ENCODE data around the gene LPCAT4. TPM values are rescaled to one million over a fixed set of nuclear protein-coding genes. Genes with fewer than 3 reads are reported as not detected.
"Not testable (repeated sequence)": the region's sequence is repeated elsewhere in the genome, so short reads cannot be mapped to it uniquely, and the experiment has no call there.

The LPCAT4 gene
- total and polyA plus RNA-seq, 5 donors from 2014 or later, result 13.2 to 83.2 (median 15.1) TPM

- H3K4me3 ChIP-seq (ENCODE audit: low read depth, low read length); DNase-seq; ATAC-seq (ENCODE audit: low read depth in 2 of 2); H3K4me1 Mint-ChIP-seq; H3K27me3 ChIP-seq (ENCODE audit: control insufficient read depth, insufficient read depth, low read length); H3K27me3 Mint-ChIP-seq; H3K4me1 ChIP-seq (ENCODE audit: control insufficient read depth, insufficient read depth, low read length, poor library complexity, severe bottlenecking); H3K9me3 ChIP-seq (ENCODE audit: control insufficient read depth in 2 of 2, low read length in 2 of 2); H3K9me3 Mint-ChIP-seq; H3K27ac ChIP-seq (ENCODE audit: insufficient read depth, low read length, poor library complexity, severe bottlenecking): not testable (repeated sequence)
- H3K4me3 Mint-ChIP-seq, result peak overlapping the region in 1 of 4 donors; percentile 51
- peaks cover 33% of the 10 kb centered on the region for H3K36me3 ChIP-seq (ENCODE audit: control insufficient read depth, insufficient read depth, low read length)
- H3K36me3 Mint-ChIP-seq, result peaks cover 23% of the 10 kb centered on the region
- H3K27ac Mint-ChIP-seq, result peak overlapping the region in 1 of 3 donors; percentile 63
These were observed 14.0 kb downstream of the LPCAT4 start for GRCh38 chr15:34352996-34353395.

DNA sequence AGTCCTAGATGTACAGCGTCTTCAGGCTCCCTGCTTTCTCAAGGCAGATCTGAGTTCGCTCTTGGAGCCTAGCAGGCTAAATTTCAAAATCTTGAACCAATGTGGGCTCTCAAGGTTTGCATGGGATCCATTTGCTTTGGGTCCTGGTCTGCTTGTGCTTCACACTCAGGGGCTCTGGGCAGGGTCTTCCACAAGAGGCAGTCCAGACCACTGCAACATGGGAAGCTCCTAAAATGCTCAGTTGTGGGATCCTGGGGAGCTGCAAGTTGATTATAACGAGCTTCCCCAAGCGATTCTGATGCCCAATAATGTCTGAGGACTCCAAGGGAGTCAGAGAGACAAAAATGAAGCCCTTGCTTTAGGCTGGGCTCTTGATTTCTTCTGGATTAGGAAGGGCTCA lies 17.2 kb downstream of the LPCAT4 start:
- Histone ChIP-seq H3K27me3 (ENCODE audit: control insufficient read depth, insufficient read depth, low read length) (no peaks in the 10 kb centered on the region), H3K36me3 (ENCODE audit: control insufficient read depth, insufficient read depth, low read length) (peaks cover 8% of the 10 kb centered on the region), H3K9me3 (ENCODE audit: control insufficient read depth in 2 of 2, low read length in 2 of 2) (no peaks in the 10 kb centered on the region), H3K27ac (ENCODE audit: insufficient read depth, low read length, poor library complexity, severe bottlenecking) (no peak overlapping the region), H3K4me1 (ENCODE audit: control insufficient read depth, insufficient read depth, low read length, poor library complexity, severe bottlenecking) (no peaks in the 10 kb centered on the region), H3K4me3 (ENCODE audit: low read depth, low read length) (no peak overlapping the region)
- H3K36me3 Mint-ChIP-seq, result peaks cover 5% of the 10 kb centered on the region
- DNase-seq (no peak), ATAC-seq (ENCODE audit: low read depth in 2 of 2) (no peak)
- H3K9me3 Mint-ChIP-seq, result peaks cover 0 to 2% (median 0%) of the 10 kb centered on the region in 7 donors
- H3K4me3 Mint-ChIP-seq, result no peak overlapping the region
- no peak overlapping the region for H3K27ac Mint-ChIP-seq
- H3K4me1 Mint-ChIP-seq, result no peaks in the 10 kb centered on the region
- no peaks in the 10 kb centered on the region for H3K27me3 Mint-ChIP-seq

- H3K27ac Mint-ChIP-seq, result peak overlapping the region in 1 of 3 donors; percentile 20
- H3K36me3 Mint-ChIP-seq, result peaks cover 5% of the 10 kb centered on the region
- no peaks in the 10 kb centered on the region for H3K4me1 Mint-ChIP-seq
- DNase-seq, result no peak
- H3K27ac ChIP-seq (ENCODE audit: insufficient read depth, low read length, poor library complexity, severe bottlenecking), result no peak overlapping the region
- H3K27me3 Mint-ChIP-seq, result no peaks in the 10 kb centered on the region
- no peak for ATAC-seq (ENCODE audit: low read depth in 2 of 2)
- H3K36me3 ChIP-seq (ENCODE audit: control insufficient read depth, insufficient read depth, low read length), result peaks cover under 1% of the 10 kb centered on the region
- no peaks in the 10 kb centered on the region for H3K27me3 ChIP-seq (ENCODE audit: control insufficient read depth, insufficient read depth, low read length)
- no peak overlapping the region for H3K4me3 ChIP-seq (ENCODE audit: low read depth, low read length)
- H3K4me3 Mint-ChIP-seq, result no peak overlapping the region
- H3K9me3 ChIP-seq (ENCODE audit: control insufficient read depth in 2 of 2, low read length in 2 of 2), result no peaks in the 10 kb centered on the region
- H3K9me3 Mint-ChIP-seq, result peaks cover 0 to 2% (median 0%) of the 10 kb centered on the region in 7 donors
- H3K4me1 ChIP-seq (ENCODE audit: control insufficient read depth, insufficient read depth, low read length, poor library complexity, severe bottlenecking), result no peaks in the 10 kb centered on the region
These were observed 18.2 kb downstream of the LPCAT4 start for GRCh38 chr15:34348735-34349300.

DNA sequence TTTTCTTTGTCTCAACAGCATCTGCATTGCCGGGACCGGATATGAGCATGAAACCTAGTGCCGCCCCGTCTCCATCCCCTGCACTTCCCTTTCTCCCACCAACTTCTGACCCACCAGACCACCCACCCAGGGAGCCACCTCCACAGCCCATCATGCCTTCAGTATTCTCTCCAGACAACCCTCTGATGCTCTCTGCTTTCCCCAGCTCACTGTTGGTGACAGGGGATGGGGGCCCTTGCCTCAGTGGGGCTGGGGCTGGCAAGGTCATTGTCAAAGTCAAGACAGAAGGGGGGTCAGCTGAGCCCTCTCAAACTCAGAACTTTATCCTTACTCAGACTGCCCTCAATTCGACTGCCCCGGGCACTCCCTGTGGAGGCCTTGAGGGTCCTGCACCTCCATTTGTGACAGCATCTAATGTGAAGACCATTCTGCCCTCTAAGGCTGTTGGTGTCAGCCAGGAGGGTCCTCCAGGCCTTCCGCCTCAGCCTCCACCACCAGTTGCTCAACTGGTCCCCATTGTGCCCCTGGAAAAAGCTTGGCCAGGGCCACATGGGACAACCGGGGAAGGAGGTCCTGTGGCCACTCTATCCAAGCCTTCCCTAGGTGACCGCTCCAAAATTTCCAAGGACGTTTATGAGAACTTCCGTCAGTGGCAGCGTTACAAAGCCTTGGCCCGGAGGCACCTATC lies 18.9 kb downstream of the LPCAT4 start:
- no peaks in the 10 kb centered on the region for H3K27me3 Mint-ChIP-seq
- H3K4me1 Mint-ChIP-seq, result no peaks in the 10 kb centered on the region
- H3K27ac Mint-ChIP-seq, result no peak overlapping the region
- ATAC-seq (ENCODE audit: low read depth in 2 of 2) (no peak), DNase-seq (no peak)
- no peaks in the 10 kb centered on the region for H3K36me3 ChIP-seq (ENCODE audit: control insufficient read depth, insufficient read depth, low read length)
- H3K4me3 Mint-ChIP-seq, result no peak overlapping the region
- H3K27ac ChIP-seq (ENCODE audit: insufficient read depth, low read length, poor library complexity, severe bottlenecking), result no peak overlapping the region
- H3K4me1 ChIP-seq (ENCODE audit: control insufficient read depth, insufficient read depth, low read length, poor library complexity, severe bottlenecking), result peaks cover 3% of the 10 kb centered on the region
- no peaks in the 10 kb centered on the region for H3K27me3 ChIP-seq (ENCODE audit: control insufficient read depth, insufficient read depth, low read length)
- peaks cover 5% of the 10 kb centered on the region for H3K36me3 Mint-ChIP-seq
- no peak overlapping the region for H3K4me3 ChIP-seq (ENCODE audit: low read depth, low read length)
- peaks cover 0 to 2% (median 0%) of the 10 kb centered on the region in 7 donors for H3K9me3 Mint-ChIP-seq
- H3K9me3 ChIP-seq (ENCODE audit: control insufficient read depth in 2 of 2, low read length in 2 of 2), result no peaks in the 10 kb centered on the region

- Histone ChIP-seq H3K36me3 (ENCODE audit: control insufficient read depth, insufficient read depth, low read length) (peaks cover 14% of the 10 kb centered on the region), H3K4me1 (ENCODE audit: control insufficient read depth, insufficient read depth, low read length, poor library complexity, severe bottlenecking) (peaks cover 29% of the 10 kb centered on the region), H3K27me3 (ENCODE audit: control insufficient read depth, insufficient read depth, low read length) (no peaks in the 10 kb centered on the region), H3K4me3 (ENCODE audit: low read depth, low read length) (peak within 1 kb of the TSS; percentile 99), H3K9me3 (ENCODE audit: control insufficient read depth in 2 of 2, low read length in 2 of 2) (no peaks in the 10 kb centered on the region), H3K27ac (ENCODE audit: insufficient read depth, low read length, poor library complexity, severe bottlenecking) (peak within 1 kb of the TSS; percentile 90)
- peaks cover 0 to 2% (median 0%) of the 10 kb centered on the region in 7 donors for H3K9me3 Mint-ChIP-seq
- no peaks in the 10 kb centered on the region for H3K27me3 Mint-ChIP-seq
- peaks cover 14 to 33% (median 16%) of the 10 kb centered on the region in 4 donors for H3K4me1 Mint-ChIP-seq
- peaks cover 16% of the 10 kb centered on the region for H3K36me3 Mint-ChIP-seq
- DNase-seq, result peak; percentile 87 to 95 (median 92)
- ATAC-seq (ENCODE audit: low read depth in 2 of 2), result peak; percentile 89 to 92
- peak within 1 kb of the TSS in 2 of 3 donors; percentile 93 to 97 for H3K27ac Mint-ChIP-seq
- H3K4me3 Mint-ChIP-seq, result no peak within 1 kb of the TSS
These were observed 24.0 kb downstream of the LPCAT4 start, which contains the start of the genes NOP10 and NUTM1 for GRCh38 chr15:34342737-34343575. Gene NOP10, minus strand, starts transcription at chr15:34343136. Its CDS starts 63 bp downstream, at chr15:34343073. Gene NUTM1, plus strand, starts transcription at chr15:34343315. Its CDS starts 382 bp downstream, at chr15:34343697.

GRCh38 chr15:34342213-34342736 lies 24.7 kb downstream of the LPCAT4 start:
- Mint-ChIP-seq H3K27ac (peak overlapping the region in 2 of 3 donors; percentile 93 to 97), H3K4me1 (peaks cover 14 to 33% (median 16%) of the 10 kb centered on the region in 4 donors), H3K36me3 (peaks cover 16% of the 10 kb centered on the region)
- peaks cover 14% of the 10 kb centered on the region for H3K36me3 ChIP-seq (ENCODE audit: control insufficient read depth, insufficient read depth, low read length)
- not testable (repeated sequence) for ATAC-seq (ENCODE audit: low read depth in 2 of 2); H3K9me3 Mint-ChIP-seq; H3K27me3 ChIP-seq (ENCODE audit: control insufficient read depth, insufficient read depth, low read length); H3K9me3 ChIP-seq (ENCODE audit: control insufficient read depth in 2 of 2, low read length in 2 of 2); DNase-seq; H3K4me3 Mint-ChIP-seq; H3K27me3 Mint-ChIP-seq
- H3K4me3 ChIP-seq (ENCODE audit: low read depth, low read length), result peak overlapping the region; percentile 99
- peak overlapping the region; percentile 90 for H3K27ac ChIP-seq (ENCODE audit: insufficient read depth, low read length, poor library complexity, severe bottlenecking)
- H3K4me1 ChIP-seq (ENCODE audit: control insufficient read depth, insufficient read depth, low read length, poor library complexity, severe bottlenecking), result peaks cover 29% of the 10 kb centered on the region

- Mint-ChIP-seq H3K4me3 (peak overlapping the region in 1 of 4 donors; percentile 83), H3K27me3 (no peaks in the 10 kb centered on the region), H3K4me1 (peaks cover 14 to 38% (median 20%) of the 10 kb centered on the region in 4 donors), H3K36me3 (peaks cover 16% of the 10 kb centered on the region), H3K9me3 (peaks cover 0 to 2% (median 0%) of the 10 kb centered on the region in 7 donors), H3K27ac (peak overlapping the region in 2 of 3 donors; percentile 93 to 97)
- ATAC-seq (ENCODE audit: low read depth in 2 of 2) (no peak), DNase-seq (no peak)
- Histone ChIP-seq H3K4me1 (ENCODE audit: control insufficient read depth, insufficient read depth, low read length, poor library complexity, severe bottlenecking) (peaks cover 32% of the 10 kb centered on the region), H3K9me3 (ENCODE audit: control insufficient read depth in 2 of 2, low read length in 2 of 2) (no peaks in the 10 kb centered on the region), H3K27me3 (ENCODE audit: control insufficient read depth, insufficient read depth, low read length) (no peaks in the 10 kb centered on the region), H3K36me3 (ENCODE audit: control insufficient read depth, insufficient read depth, low read length) (peaks cover 14% of the 10 kb centered on the region), H3K4me3 (ENCODE audit: low read depth, low read length) (peak overlapping the region; percentile 99), H3K27ac (ENCODE audit: insufficient read depth, low read length, poor library complexity, severe bottlenecking) (peak overlapping the region; percentile 23)
These were observed 25.4 kb downstream of the LPCAT4 start for GRCh38 chr15:34341381-34342212.
